HepG2 (cell line): Measurements from ENCODE around the gene NSD2.

Experiments
- CTCF ChIP-seq: sonication (generic); formaldehyde crosslinking; IDR thresholded peaks from 2 replicates; pipeline ENCODE4 v1.5.0; 2020; ENCODE audit warnings: mild to moderate bottlenecking, missing genetic modification reagents, moderate library complexity
- POLR2AphosphoS5 ChIP-seq: IDR thresholded peaks from 2 replicates; pipeline ENCODE4 v1.6.1; 2012; ENCODE audit warnings: low read depth, low read length
- ZFP62 ChIP-seq: sonication (generic); formaldehyde crosslinking; IDR thresholded peaks from 2 replicates; pipeline ENCODE4 v1.4.0; 2020; ENCODE audit warnings: missing genetic modification reagents
- ZSCAN29 ChIP-seq: sonication (generic); formaldehyde crosslinking; conservative IDR thresholded peaks from 2 replicates; pipeline ENCODE4 v1.4.0; 2020; ENCODE audit warnings: mild to moderate bottlenecking, missing genetic modification reagents

GRCh38 chr4:1939664-1940509 lies 68.7 kb downstream of the NSD2 start:
- TF ChIP-seq CTCF (CRISPR knock-in tag) (no peak), ZSCAN29 (CRISPR knock-in tag) (no peak), POLR2AphosphoS5 (no peak), ZFP62 (CRISPR knock-in tag) (no peak)
